Ramos (cell line): ENCODE measurements around the gene ODC1.

Experiments used
- in situ Hi-C: fragments of 300-500 bp; cut with MboI; formaldehyde crosslinking; loops from one replicate; pipeline ENCODE4 v1.14.3; 2022; ENCODE audit warnings: low sequenced_read_pairs; ENCODE audit not compliant: unreplicated experiment

The ODC1 gene

GRCh38 chr2:10480359-10480949 lies 32.3 kb upstream of the ODC1 start:
- in situ Hi-C loops, result no loop called here

- in situ Hi-C loops, result no loop called here
Measured at GRCh38 chr2:10478916-10479315, 30.8 kb upstream of the ODC1 start.

- in situ Hi-C loops, result no loop called here
Measured at GRCh38 chr2:10478298-10478625, 30.1 kb upstream of the ODC1 start.

- in situ Hi-C loops, result no loop called here
Measured at GRCh38 chr2:10477443-10478297, 29.5 kb upstream of the ODC1 start.

- in situ Hi-C loops, result no loop called here
Measured at GRCh38 chr2:10476723-10477442, 28.8 kb upstream of the ODC1 start.

- in situ Hi-C loops, result no loop called here
Measured at GRCh38 chr2:10475811-10476660, 27.9 kb upstream of the ODC1 start.

- in situ Hi-C loops, result no loop called here
Measured at GRCh38 chr2:10475221-10475722, 27.1 kb upstream of the ODC1 start.

- in situ Hi-C loops, result no loop called here
Measured at GRCh38 chr2:10473121-10473756, 25.1 kb upstream of the ODC1 start.

GRCh38 chr2:10471955-10472354 lies 23.8 kb upstream of the ODC1 start:
- in situ Hi-C loops, result no loop called here

GRCh38 chr2:10471046-10471571 lies 23.0 kb upstream of the ODC1 start:
- in situ Hi-C loops, result no loop called here

- in situ Hi-C loops, result no loop called here
Measured at GRCh38 chr2:10469955-10470608, 22.0 kb upstream of the ODC1 start.

GRCh38 chr2:10469301-10469700 lies 21.2 kb upstream of the ODC1 start:
- in situ Hi-C loops, result no loop called here

GRCh38 chr2:10467401-10467800 lies 19.3 kb upstream of the ODC1 start:
- in situ Hi-C loops, result no loop called here

GRCh38 chr2:10466801-10467200 lies 18.7 kb upstream of the ODC1 start:
- in situ Hi-C loops, result no loop called here

- in situ Hi-C loops, result no loop called here
Measured at GRCh38 chr2:10465910-10466309, 17.8 kb upstream of the ODC1 start.

- in situ Hi-C loops, result no loop called here
Measured at GRCh38 chr2:10462178-10463083, 14.3 kb upstream of the ODC1 start.

GRCh38 chr2:10460366-10460796 lies 12.3 kb upstream of the ODC1 start:
- in situ Hi-C loops, result no loop called here
